ENCODE measurements around the gene IL16.

GRCh38 chr15:81168131-81168526 is 28.6 kb upstream of the IL16 start:
- TF ChIP-seq CTCF (IDR thresholded peaks at IDR 0.05; ENCODE audit: low read length) = no peak
- no peak for TF ChIP-seq EZH2 (optimal IDR thresholded peaks at IDR 0.05; ENCODE audit: low read depth, low read length)
- no peak for TF ChIP-seq EZH2phosphoT487 (IDR thresholded peaks at IDR 0.05; ENCODE audit: low read length)
